GM12891 (cell line): ENCODE data around the gene ATXN1.

Source experiments
- DNase-seq: peaks from one replicate; pipeline ENCODE4 v3.0.0; 2011; ENCODE audit warnings: low spot score; ENCODE audit not compliant: insufficient read length
- FAIRE-seq: peaks from 2 replicates; lab custom pipeline; 2011; peaks lifted over from hg19 to GRCh38; lab: Jason Lieb, UNC
- PAX5 ChIP-seq: IDR thresholded peaks from 2 replicates; pipeline ENCODE4 v1.6.1; 2011; ENCODE audit warnings: low read length, moderate library complexity, mild to moderate bottlenecking; ENCODE audit not compliant: insufficient read depth, severe bottlenecking
- POLR2A ChIP-seq: IDR thresholded peaks from 2 replicates; pipeline ENCODE4 v1.6.1; 2011; ENCODE audit warnings: low read depth, low read length, control low read depth
- POLR2AphosphoS5 ChIP-seq: IDR thresholded peaks from 2 replicates; pipeline ENCODE4 v1.6.1; 2011; ENCODE audit warnings: low read depth, low read length, control low read depth
- POU2F2 ChIP-seq: IDR thresholded peaks from 2 replicates; pipeline ENCODE4 v1.6.1; 2011; ENCODE audit warnings: low read depth, mild to moderate bottlenecking, control low read depth, low read length, moderate library complexity
- SPI1 ChIP-seq: IDR thresholded peaks from 2 replicates; pipeline ENCODE4 v1.6.1; 2011; ENCODE audit warnings: low read depth, low read length, control low read depth
- TAF1 ChIP-seq: IDR thresholded peaks from 2 replicates; pipeline ENCODE4 v1.6.1; 2011; ENCODE audit warnings: low read depth, low read length, control low read depth

The ATXN1 gene

GRCh38 chr6:16251706-16252105, 509.6 kb downstream of the ATXN1 start:
- TF ChIP-seq TAF1 (no peak), PAX5 (no peak), POLR2A (no peak), POLR2AphosphoS5 (no peak), POU2F2 (no peak), SPI1 (no peak)
- DNase-seq, result no peak
- FAIRE-seq, result no peak

GRCh38 chr6:16249971-16250370, 511.3 kb downstream of the ATXN1 start:
- no peak for FAIRE-seq
- no peak for TF ChIP-seq SPI1
- no peak for TF ChIP-seq POLR2AphosphoS5
- no peak for TF ChIP-seq POLR2A
- TF ChIP-seq TAF1, result no peak
- TF ChIP-seq POU2F2, result no peak
- no peak for DNase-seq
